Type B pancreatic cell (in vitro differentiated cells): ENCODE measurements around the gene CABLES2. TPM values are rescaled to one million over a fixed set of nuclear protein-coding genes. Genes with fewer than 3 reads are reported as not detected.

Source experiments
- DNase-seq: peaks from one replicate; pipeline ENCODE4 v3.0.0; 2021; ENCODE audit warnings: mixed read lengths; ENCODE audit not compliant: unreplicated experiment; ENCODE audit errors: extremely low spot score
- H3K27ac Mint-ChIP-seq: 2 replicates; pipeline ENCODE4 v1.8.0; 2021; ENCODE audit warnings: mild to moderate bottlenecking, mixed read lengths
- H3K27me3 Mint-ChIP-seq: 2 replicates; pipeline ENCODE4 v1.8.0; 2021; ENCODE audit warnings: mixed read lengths
- H3K36me3 Mint-ChIP-seq: 2 replicates; pipeline ENCODE4 v1.8.0; 2021; ENCODE audit warnings: mixed read lengths
- H3K4me1 Mint-ChIP-seq: one replicate; pipeline ENCODE4 v1.8.0; 2021; ENCODE audit warnings: mixed read lengths; ENCODE audit not compliant: unreplicated experiment
- H3K4me3 Mint-ChIP-seq: 2 replicates; pipeline ENCODE4 v1.8.0; 2021; ENCODE audit warnings: mild to moderate bottlenecking, mixed read lengths
- H3K9me3 Mint-ChIP-seq: 2 replicates; pipeline ENCODE4 v1.8.0; 2021; ENCODE audit warnings: mixed read lengths
- CTCF ChIP-seq: fragments of 200-600 bp; sonication (generic); conservative IDR thresholded peaks from 2 replicates; pipeline ENCODE4 v1.5.0; 2021; ENCODE audit warnings: antibody characterized with exemption, mild to moderate bottlenecking
- total RNA-seq: library from RNA; stranded (reverse); gene quantifications from 2 replicates; pipeline ENCODE4 v1.2.1, GENCODE V29; 2021; ENCODE audit warnings: low replicate concordance

Gene CABLES2
- total RNA-seq, 1 donor from 2014 or later: 18.4 TPM

- Mint-ChIP-seq H3K4me1 (peaks cover 9% of the 10 kb centered on the region), H3K4me3 (no peak overlapping the region), H3K36me3 (no peaks in the 10 kb centered on the region), H3K27ac (no peak overlapping the region), H3K9me3 (no peaks in the 10 kb centered on the region), H3K27me3 (no peaks in the 10 kb centered on the region)
- no peak for TF ChIP-seq CTCF
- no peak for DNase-seq
Observed at GRCh38 chr20:62423326-62423706, 16.2 kb upstream of the CABLES2 start.

- H3K27me3 Mint-ChIP-seq: no peaks in the 10 kb centered on the region
- no peak for DNase-seq
- H3K36me3 Mint-ChIP-seq: no peaks in the 10 kb centered on the region
- H3K4me3 Mint-ChIP-seq: no peak overlapping the region
- no peaks in the 10 kb centered on the region for H3K9me3 Mint-ChIP-seq
- H3K4me1 Mint-ChIP-seq: peaks cover 9% of the 10 kb centered on the region
- H3K27ac Mint-ChIP-seq: no peak overlapping the region
- no peak for TF ChIP-seq CTCF
Observed at GRCh38 chr20:62422636-62423325, 15.7 kb upstream of the CABLES2 start.

- no peaks in the 10 kb centered on the region for H3K36me3 Mint-ChIP-seq
- H3K9me3 Mint-ChIP-seq: no peaks in the 10 kb centered on the region
- H3K27ac Mint-ChIP-seq: no peak overlapping the region
- H3K4me3 Mint-ChIP-seq: no peak overlapping the region
- DNase-seq: no peak
- H3K4me1 Mint-ChIP-seq: peaks cover 9% of the 10 kb centered on the region
- no peak for TF ChIP-seq CTCF
- H3K27me3 Mint-ChIP-seq: no peaks in the 10 kb centered on the region
Observed at GRCh38 chr20:62421716-62421990, 14.6 kb upstream of the CABLES2 start.

- Mint-ChIP-seq H3K9me3 (no peaks in the 10 kb centered on the region), H3K27ac (no peak overlapping the region), H3K36me3 (no peaks in the 10 kb centered on the region), H3K27me3 (no peaks in the 10 kb centered on the region), H3K4me1 (peaks cover 9% of the 10 kb centered on the region), H3K4me3 (no peak overlapping the region)
- no peak for DNase-seq
- no peak for TF ChIP-seq CTCF
Observed at GRCh38 chr20:62420846-62421715, 14.0 kb upstream of the CABLES2 start.

- no peaks in the 10 kb centered on the region for H3K27me3 Mint-ChIP-seq
- H3K9me3 Mint-ChIP-seq: no peaks in the 10 kb centered on the region
- no peak overlapping the region for H3K4me3 Mint-ChIP-seq
- no peak overlapping the region for H3K27ac Mint-ChIP-seq
- no peak for DNase-seq
- no peak for TF ChIP-seq CTCF
- H3K36me3 Mint-ChIP-seq: no peaks in the 10 kb centered on the region
- peaks cover 9% of the 10 kb centered on the region for H3K4me1 Mint-ChIP-seq
Observed at GRCh38 chr20:62419759-62420158, 12.7 kb upstream of the CABLES2 start.
